NCI-H1092 treated with DMSO at 0.1 percent for 48 hours (cell line): ENCODE data around the gene SPART.
"Not testable (repeated sequence)": the region's sequence is repeated elsewhere in the genome, so short reads cannot be mapped to it uniquely, and the experiment has no call there.

Experiments used
- DNase-seq: peaks from one replicate; lab custom pipeline; 2025; lab: John Stamatoyannopoulos, UW

SPART gene

DNA sequence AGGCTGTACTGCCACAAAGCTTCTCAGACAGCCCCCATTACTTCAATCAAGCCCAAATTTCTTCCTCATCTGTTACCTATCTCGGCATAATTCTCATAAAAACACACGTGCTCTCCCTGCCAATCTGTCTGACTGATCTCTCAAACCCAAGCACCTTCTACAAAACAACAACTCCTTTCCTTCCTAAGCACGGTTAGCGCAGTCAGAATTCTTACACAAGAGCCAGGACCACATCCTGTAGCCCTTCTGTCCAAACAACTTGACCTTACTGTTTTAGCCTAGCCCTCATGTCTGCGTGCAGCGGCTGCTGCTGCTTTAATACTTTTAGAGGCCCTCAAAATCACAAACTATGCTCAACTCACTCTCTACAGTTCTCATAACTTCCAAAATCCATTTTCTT, 26.4 kb downstream of the SPART start:
- DNase-seq = not testable (repeated sequence)

DNA sequence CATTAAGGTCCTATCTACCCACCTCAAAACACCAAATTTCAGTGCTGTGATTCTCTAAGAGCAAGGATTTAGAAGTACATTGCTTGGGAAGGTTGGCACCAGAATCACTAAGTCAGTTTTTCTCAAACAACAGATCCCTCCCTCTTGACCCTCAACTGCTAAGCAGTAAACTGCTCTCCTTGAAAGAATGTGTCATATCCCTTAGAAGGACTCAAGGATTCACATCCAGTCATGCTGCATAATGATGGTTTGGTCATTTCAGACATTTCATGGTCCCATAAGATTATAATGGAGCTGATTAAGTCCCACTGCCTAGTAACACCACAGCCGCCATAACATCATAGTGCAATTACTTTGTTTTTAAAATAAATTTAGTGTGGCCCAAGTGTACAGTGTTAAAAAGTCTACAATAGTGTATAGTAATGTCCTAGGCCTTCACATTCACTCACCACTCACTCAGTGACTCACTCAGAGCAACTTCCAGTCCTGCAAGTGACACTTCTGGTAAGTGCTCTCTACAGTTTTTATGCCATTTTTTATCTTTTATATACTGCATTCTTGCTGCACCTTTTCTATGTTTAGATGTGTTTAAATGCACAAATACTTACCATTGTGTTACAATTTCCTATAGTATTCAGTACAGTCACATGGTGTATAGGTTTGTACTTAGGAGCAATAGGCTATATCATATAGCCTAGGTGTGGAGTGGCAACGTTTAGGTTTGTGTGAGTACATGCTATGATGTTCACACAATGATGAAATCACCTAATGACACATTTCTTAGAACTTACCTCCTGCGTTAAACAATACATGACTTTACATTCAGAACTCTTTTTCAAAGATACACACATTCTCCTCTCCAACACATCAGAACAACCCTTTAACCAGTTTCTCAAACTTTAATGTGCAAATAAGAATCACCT, 32.9 kb downstream of the SPART start:
- no peak for DNase-seq

DNA sequence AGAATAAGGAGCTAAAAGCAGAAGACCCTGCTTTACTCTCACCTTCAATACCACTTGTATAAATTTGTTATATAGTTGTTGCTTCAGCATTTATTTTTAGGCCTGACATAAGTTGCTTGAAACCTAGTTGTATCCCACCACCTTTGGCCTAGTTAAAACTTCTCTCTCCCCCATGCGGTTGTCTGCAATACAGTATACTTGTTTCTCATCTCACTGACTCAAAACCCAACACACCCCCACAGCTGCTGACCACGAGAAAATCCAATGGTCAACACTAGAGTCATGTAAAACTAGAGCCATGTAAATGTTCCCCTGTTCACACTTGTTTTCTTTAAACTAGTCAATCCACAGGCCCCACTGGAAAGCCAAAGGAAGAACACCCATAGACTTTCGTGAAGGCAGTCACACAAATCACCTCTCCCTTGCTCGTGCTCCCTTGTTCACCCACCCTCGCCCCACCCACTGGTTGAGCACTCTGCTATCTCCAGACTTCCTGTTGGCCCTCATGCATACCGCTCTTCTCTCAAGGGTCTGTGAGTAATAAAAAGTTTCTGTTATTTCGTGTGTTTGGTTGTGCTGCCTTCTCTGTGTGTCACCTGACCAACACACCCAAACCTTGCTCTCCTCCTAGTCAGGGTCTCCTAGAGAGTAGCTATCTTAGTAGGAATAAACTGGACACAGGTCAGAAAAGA, 35.6 kb downstream of the SPART start:
- DNase-seq = no peak

DNA sequence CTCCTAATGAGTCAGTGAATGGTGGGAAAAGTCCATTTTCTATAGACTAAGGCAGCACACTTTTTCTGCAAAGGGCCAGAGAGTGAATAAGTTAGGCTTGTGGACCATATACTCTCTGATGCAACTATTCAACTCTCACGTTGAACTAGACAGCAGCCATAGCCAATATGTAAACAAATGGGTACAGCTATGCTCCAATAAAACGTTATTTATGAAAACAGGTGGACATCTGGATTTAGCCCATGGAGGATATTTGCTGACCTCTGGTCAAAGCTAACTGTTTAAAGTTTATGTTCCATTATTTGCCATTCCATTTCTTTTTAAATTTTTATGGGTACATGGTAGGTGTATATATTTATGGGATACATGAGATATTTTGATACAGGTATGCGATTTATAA, 43.9 kb downstream of the SPART start:
- no peak for DNase-seq

DNA sequence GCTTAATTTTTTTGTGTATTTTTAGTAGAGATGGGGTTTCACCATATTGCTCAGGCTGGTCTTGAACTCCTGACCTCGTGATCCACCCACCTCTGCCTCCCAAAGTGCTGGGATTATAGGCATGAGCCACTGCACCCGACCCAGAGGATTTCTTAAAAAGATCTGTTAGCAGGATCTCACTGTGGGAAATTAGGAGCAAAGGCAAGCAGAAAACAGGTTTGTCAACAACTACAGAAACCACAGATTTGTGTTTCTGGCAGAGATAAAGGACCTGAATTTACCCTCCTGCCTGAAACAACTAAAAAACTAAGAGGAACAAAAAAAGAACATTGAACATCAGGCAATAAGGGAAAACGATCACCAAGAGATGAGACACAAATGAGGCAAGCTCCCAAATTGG, 46.7 kb downstream of the SPART start:
- not testable (repeated sequence) for DNase-seq

DNA sequence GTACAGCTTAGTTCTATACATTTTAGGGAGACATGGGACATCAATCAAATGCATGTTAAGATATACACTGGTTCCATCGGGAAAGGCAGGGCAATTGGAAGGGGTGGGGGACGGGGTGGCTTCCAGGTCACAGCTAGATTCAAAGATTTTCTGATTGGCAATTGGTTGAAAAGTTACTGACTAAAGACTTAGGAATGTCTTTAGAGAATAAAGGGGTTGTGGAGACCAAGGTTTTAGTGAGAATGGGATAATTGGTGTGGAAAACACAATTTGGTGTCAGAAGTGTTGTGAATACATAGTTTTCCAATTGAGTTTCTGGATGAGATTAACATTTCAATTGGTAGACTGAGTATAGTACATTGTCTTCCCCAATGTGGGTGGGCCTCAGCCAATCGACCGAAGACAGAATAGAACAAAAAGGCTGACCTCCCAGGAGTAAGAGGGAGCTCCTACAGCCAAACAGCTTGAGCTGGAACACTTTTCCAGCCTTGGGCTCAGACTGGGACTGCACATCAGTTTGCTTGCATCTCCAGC, 47.6 kb downstream of the SPART start:
- no peak for DNase-seq

DNA sequence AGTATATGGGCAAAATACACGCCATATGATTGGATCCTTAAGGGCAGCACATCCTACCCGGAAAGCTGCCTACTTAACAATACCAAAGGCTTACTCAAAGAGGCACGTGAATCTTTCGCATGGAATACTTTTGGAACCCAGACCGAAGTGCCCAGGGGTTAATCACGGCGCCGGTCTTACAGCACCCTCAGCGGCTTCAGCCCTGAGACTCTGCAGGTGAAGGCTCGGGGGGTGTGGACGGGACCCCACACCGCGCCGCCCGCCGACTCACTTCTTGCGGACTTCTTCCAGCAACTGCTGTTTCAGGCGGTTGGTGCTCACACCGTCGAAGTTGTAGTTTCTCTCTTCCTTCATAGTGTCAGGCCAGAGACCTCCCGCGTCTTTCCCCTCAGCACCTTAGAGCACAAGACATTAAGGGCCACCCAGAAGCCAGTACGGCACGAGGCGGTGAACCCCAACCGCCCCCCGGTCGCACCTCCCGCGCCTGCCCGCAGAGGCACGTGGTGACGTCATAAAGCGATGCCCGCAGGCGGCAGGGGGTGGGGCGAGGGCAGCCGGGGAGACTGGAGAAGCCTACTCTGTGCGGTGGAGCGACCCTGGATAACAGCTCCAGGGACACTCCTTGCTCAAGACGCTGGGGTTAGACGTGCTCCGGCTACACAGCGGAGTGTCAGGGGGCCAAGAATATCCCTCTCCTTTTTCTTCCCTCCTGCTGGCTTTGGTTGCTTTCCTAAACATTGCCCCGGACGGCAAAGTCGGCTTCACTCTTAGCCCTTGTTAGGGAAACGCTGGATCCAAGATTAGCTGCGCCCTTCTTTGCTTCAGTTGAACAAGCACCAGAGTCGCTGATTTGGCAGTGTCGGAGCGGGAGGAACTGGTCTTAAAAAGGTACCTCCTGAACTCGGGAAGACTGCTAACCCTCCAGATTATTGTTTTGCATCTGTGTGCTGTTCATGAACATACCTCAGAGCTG, 48.5 kb downstream of the SPART start, which contains the start of gene CCDC169:
Gene CCDC169 (minus strand): TSS at position 449 of the 973 bp plus-strand sequence. CDS start 95 bp downstream, at position 354.
- no peak for DNase-seq

DNA sequence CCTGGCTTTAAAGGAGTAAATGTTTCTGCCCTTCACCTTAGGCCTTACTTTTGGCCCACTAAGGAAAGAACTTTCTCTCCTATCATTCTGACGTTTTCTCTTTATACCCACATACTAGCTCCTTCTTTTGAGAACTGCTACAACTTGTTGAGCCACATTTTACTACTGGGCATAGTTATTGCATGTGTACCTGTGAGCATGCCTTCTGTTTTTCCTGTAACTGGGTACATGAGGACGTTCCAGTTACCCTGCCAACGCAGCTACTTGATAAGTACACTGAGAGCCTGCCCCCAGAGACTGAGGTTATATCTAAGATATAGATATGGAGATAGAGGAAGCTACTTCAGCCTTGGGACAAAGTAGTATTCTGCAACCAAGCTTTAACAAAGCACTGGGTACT, 52.1 kb downstream of the SPART start:
- DNase-seq = no peak

DNA sequence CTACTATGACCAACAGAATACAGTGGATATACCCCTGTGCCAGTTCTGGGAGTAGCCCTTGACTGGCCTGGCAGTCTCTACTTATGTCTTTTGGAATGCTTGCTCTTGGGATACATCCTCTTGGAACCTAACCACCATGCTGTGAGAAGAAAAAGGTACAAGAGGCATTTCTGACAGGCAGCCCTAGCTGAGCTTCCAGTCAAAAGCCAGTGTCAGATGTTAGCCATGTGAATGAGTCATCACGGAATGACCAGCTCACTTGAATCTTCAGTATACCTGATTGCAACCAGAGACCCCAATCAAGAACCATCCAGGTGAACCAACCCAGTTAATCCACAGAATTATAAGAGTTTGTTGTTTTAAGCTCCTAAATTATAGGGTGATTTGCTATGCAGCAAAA, 52.7 kb downstream of the SPART start:
- DNase-seq = no peak

DNA sequence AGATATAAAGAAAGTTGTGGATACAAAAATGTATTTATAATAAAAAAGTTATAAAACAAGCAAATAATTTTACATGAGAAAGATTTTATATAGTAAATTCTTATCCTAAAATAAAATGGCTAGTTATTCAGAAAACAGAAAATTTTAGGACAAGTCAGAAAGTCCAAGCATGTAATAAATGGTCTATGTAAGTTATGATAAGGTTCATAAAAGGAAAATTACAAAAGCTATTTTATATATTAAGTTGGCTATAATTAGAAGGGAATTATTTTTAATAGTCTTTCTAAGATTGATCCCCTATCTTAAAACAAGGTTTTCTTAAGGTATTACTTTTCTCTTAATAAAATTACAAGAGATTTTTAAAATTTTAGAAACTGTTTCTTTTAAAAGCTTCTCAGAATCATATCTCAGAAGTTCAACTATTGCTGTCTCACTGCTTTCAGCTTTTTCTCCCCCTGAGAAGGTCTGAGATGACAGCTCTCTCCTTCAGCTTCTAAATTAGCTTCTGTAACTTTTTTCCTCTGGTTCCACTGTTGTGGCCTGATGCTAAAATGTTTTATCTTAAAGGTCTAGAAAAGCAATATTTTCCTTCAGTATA, 57.3 kb downstream of the SPART start:
- DNase-seq = no peak

DNA sequence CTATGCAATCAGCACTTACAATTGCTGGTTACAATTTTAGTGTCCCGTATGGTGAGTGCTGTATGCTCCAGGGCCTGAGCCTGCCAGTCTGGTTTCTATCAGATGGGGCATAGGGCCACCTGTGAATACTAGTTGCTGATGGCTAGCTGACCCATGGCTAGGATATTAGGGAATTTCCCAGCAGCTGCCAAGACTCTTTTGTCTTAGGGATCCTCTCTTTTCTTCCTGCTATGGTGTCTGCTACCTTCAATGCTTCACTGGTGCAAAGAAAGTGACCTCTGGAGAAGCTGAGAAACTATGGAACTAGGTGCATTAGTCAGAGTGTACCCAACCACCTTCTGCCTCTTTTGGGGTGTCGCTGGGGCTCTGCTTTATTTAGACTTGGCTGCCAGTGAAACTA, 60.2 kb downstream of the SPART start:
- DNase-seq = no peak

DNA sequence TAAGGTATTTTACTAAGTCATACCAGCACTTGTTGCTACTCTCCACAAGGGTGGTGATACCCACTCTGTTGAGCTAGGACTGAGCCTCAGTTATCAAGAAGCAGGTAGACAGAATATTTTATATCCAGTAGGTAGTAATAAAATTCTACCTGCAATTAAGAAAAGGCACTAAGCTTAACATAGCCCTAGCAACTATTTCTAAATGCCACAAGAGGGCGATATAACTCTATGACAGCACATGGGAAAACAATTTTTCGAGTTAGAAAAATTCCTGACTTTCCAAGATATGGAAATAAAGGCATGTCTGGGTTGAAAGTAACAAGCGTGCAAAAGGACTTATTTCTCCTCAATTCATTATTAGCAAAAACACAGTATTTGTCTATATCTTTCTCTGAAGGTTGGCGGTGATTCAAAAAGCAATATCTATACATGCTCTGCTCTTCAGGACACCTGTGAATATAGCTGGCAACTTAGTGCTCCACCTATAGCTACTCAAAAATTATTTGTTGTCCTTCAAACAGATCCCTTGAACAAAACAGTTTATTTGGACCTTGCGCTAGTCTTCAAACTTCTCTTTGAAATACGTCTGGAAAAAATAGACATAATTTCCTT, 63.3 kb downstream of the SPART start:
- peak; percentile 16 for DNase-seq

DNA sequence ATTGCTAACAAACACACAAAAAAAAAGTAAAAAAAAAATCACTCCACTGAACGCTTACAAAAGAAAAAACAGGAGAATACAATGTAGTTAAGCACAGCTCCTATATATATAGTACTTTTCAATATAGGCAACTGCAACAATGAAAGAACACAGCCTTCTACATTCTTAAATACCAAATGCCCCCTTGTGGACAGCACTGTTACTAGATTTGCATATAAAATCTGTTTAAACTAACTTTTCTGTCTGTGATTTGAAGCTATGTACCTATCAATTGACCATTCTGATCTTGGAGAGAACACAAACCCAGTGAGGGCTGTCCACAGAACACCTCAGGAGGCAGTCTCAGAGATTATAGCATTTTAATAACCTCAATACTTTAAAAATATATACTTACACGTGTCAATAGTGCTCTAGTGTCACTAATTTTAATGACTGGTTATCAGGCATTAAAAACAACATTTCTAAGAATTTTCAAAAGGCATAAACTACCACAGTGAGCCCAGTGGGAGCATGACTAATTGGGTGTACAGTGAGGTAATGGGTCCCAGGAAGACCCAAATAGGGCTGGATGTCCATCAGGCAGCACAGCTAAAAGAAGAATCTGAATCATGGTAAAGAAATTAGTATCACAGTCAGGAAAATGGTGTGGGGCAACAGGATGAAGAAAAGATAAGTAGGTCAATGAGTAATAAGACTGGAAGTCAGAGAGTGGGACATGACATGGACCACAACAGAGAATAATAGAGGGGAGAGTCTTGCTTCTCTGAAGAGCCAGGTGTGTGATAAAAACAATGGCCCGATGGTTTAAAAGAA, 70.8 kb downstream of the SPART start:
- DNase-seq = peak; percentile 50

DNA sequence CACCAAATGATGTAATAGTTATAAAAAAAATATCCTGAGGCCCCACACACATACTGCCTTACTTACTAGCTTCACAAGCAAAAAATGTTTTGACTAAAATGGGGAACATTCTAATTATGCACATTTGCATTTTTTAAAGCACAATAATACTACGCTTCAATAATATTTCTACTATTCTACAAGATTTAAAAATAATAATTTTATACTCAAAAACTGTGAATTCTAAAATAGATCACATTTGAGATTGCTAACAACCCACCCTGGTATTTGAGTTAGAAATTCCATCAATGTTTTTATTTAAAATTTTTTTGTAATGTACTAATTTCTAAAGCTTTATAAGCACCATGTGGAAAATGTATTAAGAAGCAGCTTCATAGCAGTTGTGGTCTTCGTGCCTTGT, 72.8 kb downstream of the SPART start:
- DNase-seq = no peak

DNA sequence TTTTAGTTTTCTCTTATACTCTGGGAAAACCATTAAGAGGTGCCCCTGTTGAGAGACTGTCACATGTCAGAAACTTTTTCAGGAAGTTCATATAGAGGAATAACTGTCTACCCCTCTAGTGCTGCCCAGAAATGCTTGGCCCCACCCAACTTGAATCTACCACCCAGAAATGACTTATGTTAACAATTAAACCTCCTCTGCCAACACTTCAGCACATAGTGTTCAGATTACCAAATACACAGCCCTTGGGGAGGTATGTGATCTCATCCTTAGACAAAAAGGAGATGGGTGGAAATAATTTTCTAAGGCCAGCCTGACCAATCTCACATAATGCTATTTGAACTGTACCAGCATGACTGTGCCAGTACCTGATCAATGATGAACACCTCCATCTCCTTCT, 84.2 kb downstream of the SPART start:
- no peak for DNase-seq

DNA sequence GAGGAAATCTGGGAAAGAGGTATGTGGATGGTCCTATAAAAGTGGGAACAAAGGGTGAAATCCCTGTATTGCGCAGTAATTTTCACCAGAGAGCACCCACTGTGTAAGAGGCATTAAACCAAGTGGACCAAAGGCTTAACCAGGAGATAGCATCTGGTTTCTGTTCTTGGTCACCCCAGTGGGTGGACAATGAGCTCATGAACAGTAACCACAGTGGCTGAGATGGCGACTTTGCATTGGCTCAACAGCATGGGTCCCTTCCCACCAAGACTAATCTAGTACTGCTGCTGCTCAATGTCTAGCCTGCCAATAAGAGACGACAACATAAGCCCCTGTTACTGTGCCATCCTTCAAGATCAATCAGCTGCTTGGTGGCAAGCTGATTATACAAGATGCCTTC, 85.2 kb downstream of the SPART start:
- DNase-seq = no peak

DNA sequence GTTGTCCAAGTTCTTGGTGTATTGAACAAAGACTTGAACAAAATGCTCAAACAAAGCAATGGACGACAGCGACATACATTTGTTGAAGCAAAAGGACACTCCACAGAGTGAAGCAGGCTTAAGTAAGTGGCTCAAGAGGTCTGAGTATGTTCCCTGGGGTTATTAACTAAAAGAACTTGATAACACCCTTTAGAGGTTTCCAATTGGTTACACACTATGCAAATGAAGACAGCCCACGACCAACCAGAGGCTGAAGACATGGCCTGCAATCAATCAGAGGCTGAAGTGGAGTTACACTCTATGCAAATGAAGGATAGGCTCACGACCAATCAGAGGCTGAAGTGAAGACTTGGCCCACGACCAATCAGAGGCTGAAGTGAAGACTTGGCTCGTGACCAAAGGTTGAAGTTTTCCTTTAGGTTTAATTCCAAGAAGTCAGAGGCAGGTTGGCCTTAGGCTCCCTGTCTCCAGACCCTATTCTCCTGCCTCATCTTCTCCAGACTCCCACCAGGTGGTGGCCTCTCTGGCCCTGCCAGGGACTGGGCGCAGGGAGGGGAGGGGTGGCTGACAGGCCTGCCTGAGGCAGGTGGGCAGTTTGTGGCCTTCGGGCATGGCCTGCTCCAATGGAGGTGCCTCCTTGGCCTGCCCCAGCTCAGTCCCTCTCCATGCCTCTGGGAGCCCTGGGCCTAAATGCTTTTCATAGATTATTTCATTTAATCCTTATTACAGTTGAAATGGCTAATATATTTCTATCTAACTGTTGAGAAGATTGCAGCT, 86.6 kb downstream of the SPART start:
- DNase-seq = no peak

DNA sequence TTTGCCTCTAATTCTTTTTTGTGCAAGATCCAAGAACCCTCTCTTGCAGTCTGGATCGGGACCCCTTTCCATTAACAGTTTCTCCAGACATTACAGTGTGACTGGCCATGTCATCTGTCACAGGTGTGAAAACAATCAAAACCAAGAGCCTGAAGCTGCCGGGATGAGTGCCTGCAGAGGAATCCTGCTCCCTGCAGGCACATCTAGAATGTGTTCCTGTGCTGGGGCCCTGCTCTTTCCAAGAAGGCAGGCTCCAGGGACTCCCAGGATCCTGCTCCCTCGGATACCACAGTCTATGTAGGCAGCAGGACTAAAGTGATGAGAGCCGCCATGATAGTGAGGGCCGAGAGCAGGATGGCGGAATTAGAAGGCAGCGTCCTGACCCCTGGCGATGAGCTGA, 87.4 kb downstream of the SPART start:
- DNase-seq = no peak
